ENCODE results near the gene CD55.

DNA sequence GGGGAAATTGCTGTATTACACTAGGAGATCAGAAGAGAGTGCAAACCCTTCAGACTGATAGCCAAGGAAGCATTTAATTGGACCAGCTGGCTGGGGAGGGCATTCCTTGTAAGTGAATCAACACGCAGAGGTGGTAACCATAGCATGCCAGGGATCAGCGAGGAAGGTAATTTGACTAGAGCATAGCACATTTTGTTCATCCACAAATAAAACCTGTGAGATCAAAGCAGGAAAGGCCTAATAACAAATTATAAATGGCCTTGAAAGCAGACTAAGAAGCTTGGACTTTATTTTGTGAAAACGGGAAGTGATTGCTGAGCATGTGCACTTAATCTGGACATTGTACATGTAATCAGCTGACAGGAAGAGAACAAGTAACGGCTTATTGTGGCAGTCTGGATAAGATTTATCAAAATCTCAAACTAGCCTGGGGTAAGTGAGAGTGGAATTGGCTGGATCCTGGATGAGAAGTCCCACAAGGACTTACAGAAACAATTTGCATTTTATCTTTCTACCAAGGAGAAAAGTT, 11.7 kb upstream of the CD55 start:
- TF ChIP-seq CTCF (IDR thresholded peaks at IDR 0.05): no peak
- TF ChIP-seq NFYB (CRISPR knock-in tag; conservative IDR thresholded peaks at IDR 0.05; ENCODE audit: low read depth): no peak
- TF ChIP-seq, protein P1, sequence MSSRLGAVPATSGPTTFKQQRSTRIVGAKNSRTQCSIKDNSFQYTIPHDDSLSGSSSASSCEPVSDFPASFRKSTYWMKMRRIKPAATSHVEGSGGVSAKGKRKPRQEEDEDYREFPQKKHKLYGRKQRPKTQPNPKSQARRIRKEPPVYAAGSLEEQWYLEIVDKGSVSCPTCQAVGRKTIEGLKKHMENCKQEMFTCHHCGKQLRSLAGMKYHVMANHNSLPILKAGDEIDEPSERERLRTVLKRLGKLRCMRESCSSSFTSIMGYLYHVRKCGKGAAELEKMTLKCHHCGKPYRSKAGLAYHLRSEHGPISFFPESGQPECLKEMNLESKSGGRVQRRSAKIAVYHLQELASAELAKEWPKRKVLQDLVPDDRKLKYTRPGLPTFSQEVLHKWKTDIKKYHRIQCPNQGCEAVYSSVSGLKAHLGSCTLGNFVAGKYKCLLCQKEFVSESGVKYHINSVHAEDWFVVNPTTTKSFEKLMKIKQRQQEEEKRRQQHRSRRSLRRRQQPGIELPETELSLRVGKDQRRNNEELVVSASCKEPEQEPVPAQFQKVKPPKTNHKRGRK (CRISPR knock-in tag; IDR thresholded peaks at IDR 0.05; ENCODE audit: borderline replicate concordance): no peak
- no peak for TF ChIP-seq ZNF121 (CRISPR knock-in tag; IDR thresholded peaks at IDR 0.05)
- TF ChIP-seq MAX (CRISPR knock-in tag; IDR thresholded peaks at IDR 0.05): no peak
- no peak for TF ChIP-seq NR2C2 (CRISPR knock-in tag; IDR thresholded peaks at IDR 0.05)
- TF ChIP-seq ZNF138 (CRISPR knock-in tag; conservative IDR thresholded peaks at IDR 0.05): no peak
- TF ChIP-seq RORB (CRISPR knock-in tag; IDR thresholded peaks at IDR 0.05): no peak
- no peak for TF ChIP-seq ZNF232 (CRISPR knock-in tag; IDR thresholded peaks at IDR 0.05)

All from WTC11 (cell line).